GOT3 (cell line): ENCODE measurements around the gene ASPM.

Experiments used
- DNase-seq: peaks from one replicate; lab custom pipeline; 2025; ENCODE audit warnings: mixed read lengths; lab: John Stamatoyannopoulos, UW

The ASPM gene, protein sequence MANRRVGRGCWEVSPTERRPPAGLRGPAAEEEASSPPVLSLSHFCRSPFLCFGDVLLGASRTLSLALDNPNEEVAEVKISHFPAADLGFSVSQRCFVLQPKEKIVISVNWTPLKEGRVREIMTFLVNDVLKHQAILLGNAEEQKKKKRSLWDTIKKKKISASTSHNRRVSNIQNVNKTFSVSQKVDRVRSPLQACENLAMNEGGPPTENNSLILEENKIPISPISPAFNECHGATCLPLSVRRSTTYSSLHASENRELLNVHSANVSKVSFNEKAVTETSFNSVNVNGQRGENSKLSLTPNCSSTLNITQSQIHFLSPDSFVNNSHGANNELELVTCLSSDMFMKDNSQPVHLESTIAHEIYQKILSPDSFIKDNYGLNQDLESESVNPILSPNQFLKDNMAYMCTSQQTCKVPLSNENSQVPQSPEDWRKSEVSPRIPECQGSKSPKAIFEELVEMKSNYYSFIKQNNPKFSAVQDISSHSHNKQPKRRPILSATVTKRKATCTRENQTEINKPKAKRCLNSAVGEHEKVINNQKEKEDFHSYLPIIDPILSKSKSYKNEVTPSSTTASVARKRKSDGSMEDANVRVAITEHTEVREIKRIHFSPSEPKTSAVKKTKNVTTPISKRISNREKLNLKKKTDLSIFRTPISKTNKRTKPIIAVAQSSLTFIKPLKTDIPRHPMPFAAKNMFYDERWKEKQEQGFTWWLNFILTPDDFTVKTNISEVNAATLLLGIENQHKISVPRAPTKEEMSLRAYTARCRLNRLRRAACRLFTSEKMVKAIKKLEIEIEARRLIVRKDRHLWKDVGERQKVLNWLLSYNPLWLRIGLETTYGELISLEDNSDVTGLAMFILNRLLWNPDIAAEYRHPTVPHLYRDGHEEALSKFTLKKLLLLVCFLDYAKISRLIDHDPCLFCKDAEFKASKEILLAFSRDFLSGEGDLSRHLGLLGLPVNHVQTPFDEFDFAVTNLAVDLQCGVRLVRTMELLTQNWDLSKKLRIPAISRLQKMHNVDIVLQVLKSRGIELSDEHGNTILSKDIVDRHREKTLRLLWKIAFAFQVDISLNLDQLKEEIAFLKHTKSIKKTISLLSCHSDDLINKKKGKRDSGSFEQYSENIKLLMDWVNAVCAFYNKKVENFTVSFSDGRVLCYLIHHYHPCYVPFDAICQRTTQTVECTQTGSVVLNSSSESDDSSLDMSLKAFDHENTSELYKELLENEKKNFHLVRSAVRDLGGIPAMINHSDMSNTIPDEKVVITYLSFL (N-terminal part only)

DNA sequence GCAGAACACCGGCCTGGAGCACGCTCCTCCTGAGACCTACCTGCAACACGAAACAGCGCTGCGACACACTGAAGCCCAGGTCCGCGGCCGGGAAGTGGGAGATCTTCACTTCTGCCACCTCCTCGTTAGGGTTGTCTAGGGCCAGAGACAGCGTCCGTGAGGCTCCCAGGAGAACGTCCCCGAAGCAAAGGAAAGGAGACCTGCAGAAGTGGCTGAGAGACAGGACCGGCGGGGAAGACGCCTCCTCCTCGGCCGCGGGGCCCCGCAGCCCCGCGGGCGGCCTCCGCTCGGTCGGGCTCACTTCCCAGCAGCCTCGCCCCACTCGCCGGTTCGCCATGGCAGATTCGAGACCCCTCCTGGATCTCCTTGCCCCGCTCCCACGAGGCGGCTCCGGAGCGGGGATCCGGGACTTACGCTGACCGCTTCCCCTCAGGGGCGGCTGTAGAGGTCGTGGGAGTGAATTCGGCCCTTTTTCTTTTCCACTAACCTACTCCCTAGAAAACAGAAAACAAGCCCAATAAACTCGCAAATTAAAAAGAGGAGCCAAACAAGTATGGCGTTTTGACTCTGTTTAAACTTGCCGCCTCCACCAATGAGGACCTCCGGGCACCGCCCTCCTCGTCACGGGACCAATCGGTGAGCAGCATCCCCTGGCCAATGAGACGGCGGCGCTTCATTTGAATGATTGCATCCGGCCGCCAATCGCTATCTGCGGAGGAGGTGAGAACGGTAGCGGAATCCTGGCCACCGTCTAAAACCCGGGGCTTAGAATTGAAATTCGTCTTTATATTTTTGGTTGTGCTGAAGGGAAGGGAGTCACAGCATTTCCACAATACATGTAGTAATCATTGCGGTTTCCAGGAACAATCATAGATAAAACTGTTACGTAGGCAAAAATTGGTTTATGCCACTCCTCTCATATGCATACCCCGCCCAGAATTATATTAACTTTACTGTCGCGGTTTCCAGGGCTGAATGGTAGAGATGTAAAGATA, at the start of gene ASPM:
Gene ASPM (minus strand): TSS at position 569 of the 995 bp plus-strand sequence. CDS start 232 bp downstream, at position 337.
- DNase-seq: peak; percentile 73

DNA sequence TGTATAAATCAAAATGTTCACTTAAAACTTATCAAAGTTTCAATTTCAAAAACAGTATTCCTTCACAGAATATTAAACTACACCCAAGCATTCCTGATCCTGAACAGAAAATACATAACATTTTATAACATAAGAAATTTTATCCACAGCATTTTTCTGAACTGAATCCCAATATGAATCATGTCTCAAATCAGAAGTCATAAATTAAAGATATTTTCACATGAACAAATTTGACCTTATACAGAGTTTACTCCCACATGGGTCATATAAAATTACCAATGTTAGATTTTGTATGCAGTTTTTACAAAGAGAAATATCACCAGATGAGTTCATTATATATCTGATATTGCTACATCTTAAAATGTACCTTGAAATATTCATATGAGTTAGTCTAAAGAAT, 48.6 kb upstream of the ASPM start:
- DNase-seq: no peak

- DNase-seq: no peak
Observed at GRCh38 chr1:197184190-197184589, 37.7 kb upstream of the ASPM start.

DNA sequence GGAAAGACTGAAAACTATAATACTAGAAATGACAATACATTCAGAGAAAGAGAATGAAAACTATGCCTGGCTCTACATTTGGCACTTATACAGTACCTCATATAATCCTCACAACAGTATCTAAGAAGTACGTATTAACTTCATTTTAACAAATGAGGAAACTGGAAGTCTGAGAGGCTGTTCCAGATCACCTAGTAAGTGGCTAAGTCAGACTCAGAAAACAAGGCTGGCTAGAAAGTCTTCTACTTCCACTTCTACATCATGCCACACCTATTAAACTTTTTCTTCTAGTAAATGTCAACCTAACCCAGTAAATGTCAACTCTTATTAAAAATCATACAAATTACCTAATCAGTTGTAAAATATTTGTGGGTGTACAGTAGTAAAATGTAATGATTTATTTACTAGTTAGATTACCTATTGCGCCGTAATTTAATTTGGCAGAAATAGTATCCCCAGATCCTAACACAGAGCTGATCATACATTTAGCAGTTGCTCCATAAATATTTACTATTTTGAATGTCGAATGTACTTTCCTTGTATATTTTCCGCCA, 36.8 kb upstream of the ASPM start:
- DNase-seq: no peak

DNA sequence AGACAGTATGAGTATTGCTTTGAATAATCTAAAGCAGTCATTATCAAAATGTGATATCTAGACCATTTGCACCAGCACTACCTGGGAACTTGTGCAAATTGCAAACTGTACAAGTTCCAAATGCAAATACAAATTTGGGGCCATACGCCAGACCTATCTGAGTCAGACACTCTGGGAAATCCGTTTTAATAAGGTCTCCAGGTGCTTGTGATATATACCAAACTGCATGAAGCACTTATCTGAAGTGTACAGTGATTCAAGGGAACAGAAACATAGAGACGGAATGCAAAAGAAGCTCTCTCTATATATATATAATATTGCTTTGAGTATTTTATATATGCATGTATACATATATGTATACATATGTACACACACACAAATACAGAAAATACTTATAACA, 36.2 kb upstream of the ASPM start:
- DNase-seq: no peak

DNA sequence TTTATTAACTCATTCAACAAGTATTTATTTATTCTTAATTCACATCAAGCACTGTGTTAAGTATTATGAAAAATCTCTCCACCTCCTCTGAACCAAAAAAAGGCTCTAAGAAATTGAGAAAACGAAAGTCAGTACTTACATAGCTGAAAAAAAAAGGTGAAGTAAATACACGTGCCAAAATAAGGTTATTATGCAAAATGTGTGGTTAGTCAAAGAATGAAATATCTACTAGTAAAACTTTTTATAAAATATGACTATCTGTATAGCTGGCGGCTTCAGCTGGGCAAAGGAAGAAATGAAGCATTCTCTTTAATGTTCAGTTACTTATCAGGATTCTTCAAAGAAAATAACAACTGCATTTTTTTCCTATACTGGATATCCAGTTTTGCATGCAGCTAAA, 35.5 kb upstream of the ASPM start:
- DNase-seq: no peak

GRCh38 chr1:197180252-197180878, 33.9 kb upstream of the ASPM start:
- DNase-seq: no peak

DNA sequence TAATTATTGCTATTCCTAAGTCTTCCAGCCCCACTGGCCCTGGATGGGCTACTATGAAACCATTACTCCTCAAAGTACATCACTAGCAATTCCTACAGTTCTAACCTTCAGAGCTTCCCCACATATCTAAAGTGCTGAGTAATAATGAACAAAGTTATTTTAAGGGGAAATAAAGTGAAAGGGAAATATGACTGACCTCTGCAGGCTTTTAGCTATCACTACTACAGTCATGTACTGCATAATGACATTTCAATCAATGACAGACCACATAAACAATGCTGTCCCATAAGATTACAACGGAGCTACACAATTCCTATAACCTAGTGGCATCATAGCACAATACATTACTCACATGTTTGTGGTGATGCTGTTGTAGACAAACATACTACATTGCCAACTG, 32.5 kb upstream of the ASPM start:
- no peak for DNase-seq

DNA sequence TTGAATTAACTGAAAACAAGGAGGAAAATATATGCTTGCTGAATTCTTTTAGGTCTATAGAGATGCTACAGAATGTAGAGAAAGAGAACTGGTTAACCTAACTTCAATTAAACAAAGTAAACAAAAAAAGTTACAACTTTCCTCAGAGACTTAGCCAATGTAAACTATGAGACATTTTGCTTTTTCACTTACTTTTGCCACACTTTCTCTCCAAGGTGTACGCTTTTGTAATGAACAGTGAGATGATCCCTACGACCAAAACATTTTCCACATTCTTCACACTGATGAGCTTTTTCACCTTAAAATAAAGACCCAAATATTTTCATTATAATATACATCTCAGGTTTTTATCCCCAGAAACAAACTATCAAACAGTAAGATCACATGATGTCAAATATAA, 28.3 kb upstream of the ASPM start:
- DNase-seq: no peak

GRCh38 chr1:197173571-197174507, 27.4 kb upstream of the ASPM start:
- DNase-seq: no peak

DNA sequence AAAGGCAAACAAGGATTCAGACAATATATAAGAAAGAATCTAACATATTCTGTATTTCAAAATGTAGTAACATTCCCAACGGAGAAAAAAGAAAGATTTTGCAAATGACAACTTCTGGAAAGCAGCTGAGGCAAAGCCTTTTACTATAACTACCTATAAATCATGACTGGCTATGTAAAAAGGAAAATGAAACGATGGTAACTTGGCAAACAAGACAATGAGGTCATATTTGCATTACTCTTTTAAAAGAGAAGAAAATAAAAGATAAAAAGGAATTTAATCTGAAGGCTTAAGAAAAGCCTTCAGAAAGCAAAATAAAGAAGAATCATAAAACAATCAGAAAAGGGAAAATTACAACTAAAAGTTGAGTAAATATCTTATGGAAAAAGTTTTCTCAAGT, 25.1 kb upstream of the ASPM start:
- no peak for DNase-seq

DNA sequence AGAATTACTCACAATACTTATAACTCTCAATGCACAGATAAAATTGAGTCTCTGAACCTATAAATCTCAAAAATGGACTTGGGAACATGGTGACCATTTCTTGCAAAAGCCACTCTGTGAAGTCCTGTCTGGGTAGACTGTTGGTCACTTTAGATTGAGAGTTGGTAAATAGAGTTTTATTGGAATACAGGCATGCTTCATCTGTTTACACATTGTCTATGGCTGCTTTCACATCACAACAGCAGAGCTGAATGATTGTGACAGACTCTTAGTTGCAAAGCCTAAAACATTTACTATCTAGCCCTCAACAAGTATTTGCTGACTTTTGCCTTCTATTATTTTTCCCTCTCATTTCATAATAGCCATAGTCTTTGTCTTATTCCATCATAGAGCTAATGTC, 24.1 kb upstream of the ASPM start:
- DNase-seq: no peak

- DNase-seq: no peak
Observed at GRCh38 chr1:197159461-197159860, 13.0 kb upstream of the ASPM start.

DNA sequence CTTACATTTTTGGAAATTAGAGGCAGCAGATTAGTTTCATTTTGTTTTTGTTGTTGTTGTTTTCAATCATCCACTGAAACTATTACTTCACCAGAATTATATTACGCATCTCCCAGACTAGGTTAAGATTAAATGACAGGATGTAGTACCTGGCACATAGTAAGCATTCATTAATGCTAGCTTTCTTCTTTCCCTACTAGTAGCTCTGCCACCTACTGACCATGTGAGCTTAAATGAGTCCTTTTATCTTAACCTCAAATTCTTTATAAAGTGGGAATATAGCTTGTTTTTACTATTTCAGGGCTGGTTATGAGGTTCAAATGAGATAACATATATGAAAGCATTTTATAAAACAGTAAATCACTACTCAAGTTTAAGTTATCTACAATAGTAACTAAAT, 10.2 kb upstream of the ASPM start:
- DNase-seq: no peak

DNA sequence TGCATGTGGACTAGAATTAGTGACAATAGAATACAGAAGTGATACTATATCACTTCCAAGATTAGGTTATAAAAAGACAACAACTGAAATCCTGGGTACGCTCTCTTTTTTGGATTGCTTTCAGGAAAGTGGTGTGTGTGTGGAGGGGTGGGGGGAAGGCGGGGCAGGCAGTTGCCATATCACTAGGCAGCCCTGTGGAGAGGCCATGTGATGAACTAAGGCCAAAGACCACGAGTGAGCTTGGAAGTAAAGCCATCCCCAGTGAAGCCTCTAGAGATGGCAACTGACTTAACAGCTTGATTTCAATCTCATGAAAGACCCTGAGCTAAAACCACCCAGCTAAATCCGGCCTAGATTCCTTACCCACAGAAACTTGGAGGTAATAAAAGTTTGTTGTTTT, 6.2 kb upstream of the ASPM start:
- no peak for DNase-seq

- DNase-seq: no peak
Observed at GRCh38 chr1:197151185-197151584, 4.7 kb upstream of the ASPM start.

- no peak for DNase-seq
Observed at GRCh38 chr1:197150336-197151005, 4.0 kb upstream of the ASPM start.

DNA sequence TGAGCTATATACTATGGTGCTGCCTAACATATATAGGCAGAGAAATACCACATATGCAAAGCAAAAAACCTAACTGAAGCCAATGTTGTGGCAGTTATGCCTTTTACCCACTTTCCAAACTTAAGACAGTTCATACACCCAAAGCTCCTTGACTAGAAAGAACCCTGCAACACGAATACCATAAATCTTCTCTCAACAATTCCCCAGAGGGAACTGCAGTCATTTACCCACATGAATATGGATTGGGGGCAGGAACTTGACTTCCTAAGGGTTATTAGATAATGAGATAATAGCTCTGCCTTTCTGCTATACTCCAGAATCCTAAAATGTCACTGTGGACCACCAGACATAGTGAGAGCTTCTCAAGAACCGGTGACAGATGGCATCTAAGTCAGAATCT, 2.9 kb upstream of the ASPM start:
- no peak for DNase-seq
